HG03159 (cell line): ENCODE results near the gene TMEM234.

Experiments
- ATAC-seq: cut with Tn5 transposase; IDR thresholded peaks from one replicate; pipeline ENCODE4 v1.9.1; 2021; ENCODE audit warnings: mild to moderate bottlenecking, moderate library complexity; ENCODE audit not compliant: unreplicated experiment

The TMEM234 gene

DNA sequence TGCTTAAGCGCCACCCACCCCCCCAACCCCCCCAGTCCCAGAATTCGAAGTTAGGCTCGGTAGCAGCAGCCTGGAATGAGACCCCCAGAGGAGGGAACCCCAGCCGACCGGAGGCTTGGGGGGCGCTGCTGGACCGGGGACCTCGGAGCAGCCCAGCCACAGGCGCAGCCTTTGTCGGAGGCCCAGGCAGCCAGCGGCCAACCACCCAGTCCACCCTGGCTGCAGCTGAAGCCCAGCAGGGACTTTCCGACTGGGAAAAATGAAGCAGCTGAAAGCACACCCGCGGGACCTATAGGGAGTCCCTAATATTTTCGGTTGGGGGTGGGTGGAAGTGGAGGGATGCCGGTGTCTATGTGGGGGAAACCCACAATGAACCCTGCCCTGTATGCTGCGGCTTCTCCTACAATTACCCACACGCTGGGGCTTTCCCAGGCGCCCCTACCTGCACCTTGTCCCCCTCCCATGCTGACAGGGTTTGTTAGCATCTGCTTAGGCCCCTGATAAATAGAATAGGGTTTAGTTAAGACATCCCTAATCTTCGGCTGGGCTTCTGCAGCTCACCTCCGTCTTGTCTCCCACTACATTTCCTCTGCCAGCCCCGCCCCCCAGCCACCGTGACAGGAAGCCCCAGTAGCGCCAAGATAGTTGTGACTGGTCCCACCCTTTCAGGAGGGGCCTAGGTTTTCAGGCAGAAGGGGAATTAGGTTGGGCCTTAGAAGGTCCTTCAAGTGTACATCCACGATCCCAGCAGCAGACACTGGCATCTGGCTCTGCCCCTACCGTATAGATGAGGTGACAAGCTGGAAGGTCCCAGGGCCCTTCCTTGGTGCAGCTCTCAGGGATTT lies 20.9 kb downstream of the TMEM234 start:
- ATAC-seq, result no peak

DNA sequence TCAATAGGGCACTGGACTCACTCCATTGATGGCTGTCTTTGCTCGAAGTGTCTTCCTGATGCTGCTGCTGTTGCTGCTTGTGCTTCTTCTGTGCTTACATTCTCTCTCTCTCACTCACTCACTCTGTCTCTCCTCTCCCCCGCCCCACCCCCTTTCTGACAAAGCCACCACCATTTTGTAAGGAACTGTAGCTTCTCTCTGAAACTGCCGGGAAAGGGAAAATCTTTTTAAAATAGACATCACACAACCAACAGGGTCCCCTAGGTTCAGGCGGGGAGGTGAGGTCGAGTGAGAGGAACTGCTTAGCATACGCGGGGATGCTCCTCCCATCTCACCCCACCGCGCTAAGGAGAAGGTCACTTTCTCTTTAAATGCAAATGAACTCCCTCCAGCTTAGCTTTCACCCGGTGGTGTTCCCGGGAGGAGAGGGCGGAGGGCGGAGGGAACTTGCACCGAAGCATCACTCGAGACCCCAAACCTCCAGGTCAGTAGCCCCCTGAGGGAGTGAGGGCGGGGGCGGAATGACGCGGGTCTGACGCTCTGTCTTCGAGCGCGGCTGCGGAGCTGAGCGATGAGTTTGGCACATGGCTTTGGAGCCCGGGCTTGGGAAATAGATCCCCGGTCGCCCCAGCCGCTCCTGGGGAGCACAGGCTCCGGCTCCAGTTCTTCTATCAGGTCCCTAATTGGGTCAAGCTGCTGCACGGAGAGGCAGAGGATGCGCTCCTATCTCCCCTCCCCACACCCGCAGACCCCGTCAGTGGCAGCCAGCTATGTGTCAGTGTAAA lies 21.7 kb downstream of the TMEM234 start, which contains the start of gene CCDC28B:
CCDC28B (plus strand) TSS at position 370 of the 785 bp plus-strand sequence. CDS start 1,341 bp downstream, outside the sequence.
- no peak for ATAC-seq

DNA sequence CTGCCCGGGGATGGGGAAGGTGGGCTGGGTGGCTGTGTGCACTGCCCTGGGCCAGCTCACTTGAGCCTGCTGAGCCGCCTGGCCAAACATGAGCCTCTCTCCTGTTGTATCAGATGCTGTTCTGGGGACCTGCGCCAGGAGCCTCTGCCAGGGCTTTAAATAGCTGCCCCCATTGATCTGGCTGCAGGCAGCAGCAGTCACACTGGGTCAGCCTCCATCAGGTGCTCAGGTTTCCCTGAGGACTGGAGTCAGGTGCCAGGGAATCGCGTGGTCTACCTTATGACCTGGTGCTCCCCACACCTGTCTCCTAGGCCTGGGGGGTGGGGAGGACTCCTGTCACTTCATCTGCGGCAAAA lies 22.5 kb downstream of the TMEM234 start:
- ATAC-seq, result no peak

DNA sequence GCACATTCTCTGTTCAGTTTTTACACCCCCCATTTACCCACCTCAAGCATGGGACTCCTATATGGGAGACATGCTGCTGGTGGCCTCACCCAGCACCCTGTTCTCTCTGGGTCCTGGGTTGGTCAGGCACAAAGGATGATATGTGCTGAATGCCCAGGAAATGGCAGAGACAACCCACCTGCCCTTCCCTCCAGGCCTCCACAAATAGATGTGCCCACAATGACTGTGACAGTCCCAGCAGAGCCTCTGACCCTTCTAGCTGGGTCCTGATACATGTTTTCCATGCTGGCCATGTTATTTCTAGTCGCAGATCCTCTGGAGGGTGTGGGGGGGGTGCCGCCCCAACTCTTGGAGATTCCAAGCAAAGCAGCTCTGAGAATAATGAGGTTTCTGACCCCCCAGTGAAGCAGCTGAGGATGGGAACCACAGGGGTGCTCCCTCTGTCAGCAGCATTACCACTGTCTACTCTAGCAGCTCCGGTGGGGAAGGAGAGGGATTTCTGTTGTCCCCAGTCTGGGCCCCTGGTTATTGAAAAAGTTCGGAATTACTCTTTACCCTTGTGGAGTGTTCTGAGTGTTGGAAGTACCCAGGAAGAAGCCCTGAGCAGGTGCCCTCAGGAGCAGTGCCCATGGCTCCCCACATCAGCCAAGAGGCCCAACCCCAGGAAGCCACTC lies 23.0 kb downstream of the TMEM234 start:
- ATAC-seq, result no peak

DNA sequence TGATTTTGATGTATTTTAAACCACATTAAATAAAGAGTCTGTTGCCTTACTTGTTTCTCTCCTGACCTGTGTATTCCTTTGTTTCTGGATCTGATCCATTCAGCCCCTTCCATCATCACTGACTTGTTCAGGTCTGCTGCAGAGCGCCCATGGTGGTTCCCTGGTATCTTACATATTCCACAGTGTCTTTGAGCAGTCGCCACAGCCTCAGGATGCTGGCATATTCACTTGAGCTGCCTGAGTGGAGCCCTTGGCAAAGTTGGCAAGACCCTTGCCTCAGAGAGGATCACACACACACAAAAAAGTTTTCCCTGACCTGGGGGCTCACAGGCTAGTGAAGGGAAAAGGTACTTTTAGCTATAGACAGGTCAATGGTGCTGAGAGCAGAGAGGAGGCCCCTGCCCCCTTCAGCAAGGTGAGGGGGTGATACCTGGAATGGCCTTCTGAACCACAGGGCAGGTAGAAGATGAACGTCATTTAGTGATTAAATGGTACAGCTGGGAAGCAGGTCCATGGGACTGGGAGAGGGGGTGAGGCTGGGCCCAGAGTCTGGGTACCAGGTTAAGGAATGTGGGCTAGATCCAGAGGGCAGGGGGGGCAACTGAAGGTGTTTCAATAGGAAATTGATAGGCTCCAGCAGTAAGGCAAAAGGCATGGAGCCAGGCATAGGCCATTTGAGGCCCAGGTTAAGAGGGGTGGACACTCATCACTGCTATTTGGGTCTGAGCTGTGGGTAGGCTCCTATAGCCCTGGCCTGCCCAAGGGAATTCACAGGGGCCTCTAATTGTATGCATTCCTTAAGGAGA lies 23.7 kb downstream of the TMEM234 start:
- ATAC-seq, result no peak

DNA sequence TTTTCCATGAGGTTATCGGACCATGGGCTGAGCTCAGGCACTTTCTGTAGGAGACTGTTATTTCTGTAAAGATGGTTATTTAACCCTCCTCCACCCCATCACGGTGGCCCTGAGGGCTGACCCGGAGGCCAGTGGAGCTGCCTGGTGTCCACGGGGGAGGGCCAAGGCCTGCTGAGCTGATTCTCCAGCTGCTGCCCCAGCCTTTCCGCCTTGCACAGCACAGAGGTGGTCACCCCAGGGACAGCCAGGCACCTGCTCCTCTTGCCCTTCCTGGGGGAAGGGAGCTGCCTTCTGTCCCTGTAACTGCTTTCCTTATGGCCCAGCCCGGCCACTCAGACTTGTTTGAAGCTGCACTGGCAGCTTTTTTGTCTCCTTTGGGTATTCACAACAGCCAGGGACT lies 24.3 kb downstream of the TMEM234 start:
- no peak for ATAC-seq

DNA sequence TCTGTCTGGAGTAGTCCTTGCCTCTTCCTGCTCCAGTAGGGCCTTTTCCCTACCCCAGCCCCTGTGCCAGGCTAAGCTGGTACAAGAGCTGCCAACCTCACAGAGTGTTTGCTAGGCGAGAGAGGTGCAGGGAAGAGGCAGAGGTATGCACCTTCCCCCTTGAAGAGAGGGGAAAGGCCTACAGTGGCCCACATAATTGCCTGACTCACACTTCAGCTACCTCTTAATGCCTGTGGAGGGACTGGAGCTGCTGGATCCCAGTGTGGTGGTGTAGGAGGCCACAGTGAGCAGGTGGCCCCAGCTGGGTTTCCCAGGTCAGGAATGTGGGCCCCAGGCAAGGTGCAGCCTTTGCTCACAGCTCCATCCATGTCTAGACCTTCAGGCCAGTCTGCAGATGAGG lies 25.1 kb downstream of the TMEM234 start:
- no peak for ATAC-seq

DNA sequence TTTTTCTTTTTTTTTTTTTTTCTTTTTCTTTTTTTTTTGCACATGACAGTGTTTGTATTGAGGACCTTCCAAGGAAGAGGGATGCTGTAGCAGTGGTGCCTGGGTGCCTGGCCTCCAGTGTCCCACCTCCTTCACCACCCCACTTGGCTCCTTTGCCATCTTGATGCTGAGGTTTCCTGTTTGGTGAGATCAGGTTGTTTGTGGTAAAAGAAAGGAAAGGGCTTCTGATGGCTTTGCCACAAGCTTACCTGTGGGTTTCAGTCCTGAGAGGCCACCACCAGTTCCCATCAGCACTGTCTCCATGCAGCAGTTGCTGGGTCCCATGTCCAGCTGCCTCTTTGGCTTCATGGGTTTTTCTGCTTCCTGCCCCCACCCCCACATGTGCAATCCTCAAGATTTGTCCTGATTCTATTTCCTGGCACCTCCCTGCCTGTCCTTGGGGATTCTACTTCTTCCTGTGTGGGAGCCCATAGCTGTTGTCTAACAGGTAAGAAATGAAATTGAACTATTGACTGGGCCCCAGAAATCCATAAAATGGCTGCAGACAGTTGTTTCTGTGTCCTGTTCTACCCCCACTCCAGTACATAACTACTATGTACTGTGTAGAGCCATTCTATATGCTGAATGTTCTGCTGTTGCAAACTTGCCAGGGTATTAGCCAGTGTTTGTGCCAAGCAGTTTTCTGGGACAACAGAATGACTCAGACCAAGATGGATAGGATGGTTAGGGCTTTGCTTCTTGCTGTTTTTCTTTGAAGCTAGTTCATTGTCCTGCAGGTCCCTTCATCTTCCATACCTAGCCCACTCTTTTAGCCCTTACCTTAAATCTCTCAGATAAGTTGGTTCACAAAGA lies 26.0 kb downstream of the TMEM234 start:
- no peak for ATAC-seq

DNA sequence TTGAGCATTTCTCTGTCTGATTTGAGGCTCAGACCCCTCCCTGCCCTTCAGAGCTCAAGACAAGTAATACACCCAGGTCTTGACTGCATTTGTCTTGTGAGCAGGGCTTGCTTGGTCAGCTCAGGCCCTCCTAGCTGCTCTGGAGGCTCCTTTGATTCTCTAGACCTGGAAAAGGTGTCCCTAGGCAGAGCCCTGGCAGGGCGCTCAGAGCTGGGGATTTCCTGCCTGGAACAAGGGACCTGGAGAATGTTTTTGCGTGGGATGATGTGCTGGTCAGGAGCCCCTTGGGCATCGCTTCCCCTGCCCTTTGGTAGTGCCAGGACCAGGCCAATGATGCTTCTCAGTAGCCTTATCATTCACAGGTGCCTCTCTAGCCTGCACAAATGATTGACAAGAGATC lies 26.6 kb downstream of the TMEM234 start:
- no peak for ATAC-seq

DNA sequence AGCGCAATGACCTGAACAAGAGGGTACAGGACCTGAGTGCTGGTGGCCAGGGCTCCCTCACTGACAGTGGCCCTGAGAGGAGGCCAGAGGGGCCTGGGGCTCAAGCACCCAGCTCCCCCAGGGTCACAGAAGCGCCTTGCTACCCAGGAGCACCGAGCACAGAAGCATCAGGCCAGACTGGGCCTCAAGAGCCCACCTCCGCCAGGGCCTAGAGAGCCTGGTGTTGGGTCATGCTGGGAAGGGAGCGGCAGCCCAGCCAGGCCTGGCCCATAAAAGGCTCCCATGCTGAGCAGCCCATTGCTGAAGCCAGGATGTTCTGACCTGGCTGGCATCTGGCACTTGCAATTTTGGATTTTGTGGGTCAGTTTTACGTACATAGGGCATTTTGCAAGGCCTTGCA lies 27.2 kb downstream of the TMEM234 start:
- ATAC-seq, result no peak

DNA sequence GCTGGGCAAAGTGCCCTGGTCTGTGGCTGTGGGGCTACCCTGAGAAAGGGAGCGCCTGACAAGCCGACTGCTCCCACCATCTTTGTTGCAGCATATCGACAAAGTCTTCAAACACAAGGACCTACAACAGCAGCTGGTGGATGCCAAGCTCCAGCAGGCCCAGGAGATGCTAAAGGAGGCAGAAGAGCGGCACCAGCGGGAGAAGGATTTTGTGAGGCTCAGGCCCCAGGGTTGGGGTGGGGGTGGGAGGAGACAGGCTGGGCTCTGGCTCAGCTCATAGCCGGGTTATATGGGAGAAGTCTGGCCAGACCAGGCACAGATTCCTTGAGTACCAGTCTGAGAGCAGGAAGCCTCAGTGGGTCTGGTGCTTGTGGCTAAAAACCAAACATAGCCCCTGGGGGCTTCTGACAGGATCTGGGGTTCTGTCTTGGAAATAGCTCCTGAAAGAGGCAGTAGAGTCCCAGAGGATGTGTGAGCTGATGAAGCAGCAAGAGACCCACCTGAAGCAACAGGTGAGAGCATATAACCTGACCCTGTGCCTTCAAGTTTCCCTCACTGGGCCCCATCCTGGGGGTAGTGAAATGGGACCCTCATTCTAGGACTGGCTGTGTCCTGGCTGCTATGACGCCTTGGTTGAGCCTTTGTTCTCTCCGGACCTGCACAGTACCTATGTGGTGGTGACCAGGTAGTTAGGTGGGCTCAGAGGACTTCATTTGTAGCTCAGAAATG lies 29.8 kb downstream of the TMEM234 start:
- ATAC-seq, result no peak

DNA sequence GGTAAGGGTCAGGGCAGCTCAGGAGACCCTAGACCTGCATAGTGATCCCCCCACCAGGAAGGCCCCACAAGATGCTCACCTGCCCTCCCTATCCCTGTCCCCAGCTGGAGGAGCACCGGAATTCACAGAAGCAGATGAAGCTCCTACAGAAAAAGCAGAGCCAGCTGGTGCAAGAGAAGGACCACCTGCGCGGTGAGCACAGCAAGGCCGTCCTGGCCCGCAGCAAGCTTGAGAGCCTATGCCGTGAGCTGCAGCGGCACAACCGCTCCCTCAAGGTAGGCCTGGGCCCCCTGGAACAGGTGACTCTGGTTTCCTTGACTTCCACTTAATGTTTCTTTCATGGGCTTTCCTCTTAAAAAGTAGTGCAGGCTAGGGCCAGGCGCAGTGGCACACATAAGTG lies 34.3 kb downstream of the TMEM234 start:
- ATAC-seq, result no peak

DNA sequence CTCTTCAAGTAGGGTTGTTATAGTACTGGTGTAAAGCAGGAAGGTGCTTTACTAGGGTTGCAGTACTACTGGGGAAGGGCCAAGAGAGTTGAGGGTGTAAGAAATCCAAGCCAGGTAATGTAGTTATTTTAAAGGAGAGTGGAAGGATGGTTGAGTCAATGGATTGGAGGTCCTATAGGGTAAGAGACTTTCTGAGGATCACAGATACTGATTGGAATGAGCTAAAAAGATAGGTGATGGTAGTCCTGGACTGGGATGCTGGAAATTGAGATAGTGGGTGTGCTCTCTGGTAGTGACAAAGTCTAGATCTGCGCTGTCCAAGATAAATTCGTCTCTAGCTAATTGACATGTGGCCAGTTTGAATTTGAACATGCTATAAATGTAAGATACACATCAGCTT lies 35.7 kb downstream of the TMEM234 start:
- ATAC-seq, result no peak

DNA sequence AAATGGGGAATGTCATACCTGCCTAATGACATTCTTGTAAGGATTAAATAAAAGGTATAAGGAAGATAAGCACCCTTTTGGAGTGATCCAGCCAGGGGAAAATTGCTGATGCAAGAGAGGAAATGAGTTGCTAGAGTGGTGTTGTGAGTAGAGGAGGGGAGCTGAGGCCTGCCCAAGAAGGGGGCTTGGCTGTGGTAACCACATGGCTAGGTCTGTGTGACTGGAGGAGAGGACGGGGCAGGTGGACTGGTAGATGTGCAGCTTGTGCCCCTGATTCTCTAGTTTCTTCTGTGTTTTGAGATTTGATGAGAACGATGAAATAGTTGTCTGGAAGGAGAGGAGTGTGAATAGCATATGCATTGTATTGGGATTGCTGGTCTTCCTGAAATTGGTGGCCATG lies 36.1 kb downstream of the TMEM234 start:
- no peak for ATAC-seq

DNA sequence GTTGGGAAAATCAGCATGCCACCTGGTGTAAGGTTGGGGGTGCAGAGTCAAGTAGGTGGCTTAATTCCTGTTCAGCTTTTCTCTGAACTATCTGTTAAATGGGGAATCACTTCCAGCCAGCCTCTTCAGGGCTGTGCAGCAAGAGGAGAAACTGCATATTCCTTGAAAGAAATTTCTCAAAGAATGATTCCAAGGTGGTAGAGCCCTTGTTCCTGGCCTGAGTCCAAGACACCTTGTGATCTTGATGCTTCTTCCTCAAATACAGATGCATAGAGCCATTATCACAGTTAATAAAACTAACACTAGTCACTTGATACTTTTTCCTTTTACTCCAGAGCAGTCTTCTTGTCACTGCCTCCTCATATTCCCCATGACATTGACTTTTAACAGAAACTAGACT lies 37.5 kb downstream of the TMEM234 start:
- ATAC-seq, result no peak

DNA sequence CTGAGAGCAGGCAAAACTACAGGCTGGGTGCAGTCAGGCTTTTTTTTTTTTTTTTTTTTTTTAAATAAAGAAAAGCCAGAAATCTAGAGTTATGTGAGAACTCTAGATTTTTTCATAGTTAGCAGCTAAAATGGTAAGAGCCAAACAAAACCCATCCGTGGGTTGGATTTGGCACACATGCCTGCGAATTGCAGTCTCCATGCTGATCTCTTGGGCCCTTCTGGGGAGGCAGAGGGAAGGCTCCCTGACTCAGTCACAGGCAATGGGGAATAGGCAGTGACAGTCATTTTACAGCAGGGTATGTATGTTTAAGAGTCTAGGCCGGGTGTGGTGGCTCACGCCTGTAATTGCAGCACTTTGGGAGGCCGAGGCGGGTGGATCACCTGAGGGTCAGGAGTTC lies 40.1 kb downstream of the TMEM234 start:
- no peak for ATAC-seq

DNA sequence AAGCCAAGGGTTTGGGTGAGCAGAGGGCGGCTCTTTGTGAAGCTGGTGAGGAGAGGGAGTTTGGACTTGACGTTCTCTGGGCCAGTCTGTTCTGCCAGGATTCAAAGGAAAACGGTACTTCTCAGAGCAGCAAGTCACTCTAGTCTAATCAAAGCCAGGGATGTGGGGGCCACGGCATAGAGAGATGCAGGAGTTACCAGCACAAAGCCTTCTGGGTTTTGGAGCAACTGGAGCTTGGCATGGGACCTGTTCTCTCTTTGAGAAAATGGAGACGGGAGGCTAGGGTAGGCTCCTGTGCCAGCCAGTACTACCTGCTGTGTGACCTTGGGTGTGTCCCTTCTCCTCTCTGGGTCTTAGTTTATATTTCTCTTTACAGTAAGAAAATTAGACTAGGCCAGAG lies 40.6 kb downstream of the TMEM234 start:
- no peak for ATAC-seq

DNA sequence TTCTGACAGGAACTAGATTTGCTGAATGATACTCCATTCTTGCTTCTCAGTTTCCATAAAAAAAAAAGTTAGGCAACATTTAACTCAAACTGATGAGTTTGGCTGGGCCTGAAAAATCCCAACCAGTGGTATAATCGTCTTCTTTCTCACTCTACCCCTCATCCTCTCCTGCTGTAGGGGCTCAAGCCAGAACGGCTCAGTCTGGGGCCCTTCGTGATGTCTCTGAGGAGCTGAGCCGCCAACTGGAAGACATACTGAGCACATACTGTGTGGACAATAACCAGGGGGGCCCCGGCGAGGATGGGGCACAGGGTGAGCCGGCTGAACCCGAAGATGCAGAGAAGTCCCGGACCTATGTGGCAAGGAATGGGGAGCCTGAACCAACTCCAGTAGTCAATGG lies 41.1 kb downstream of the TMEM234 start:
- ATAC-seq, result no peak
